NCI-H1417 (cell line): Measurements from ENCODE around the gene TNP1.

Source experiments
- DNase-seq, 3 experiments: peaks; one replicate each; lab custom pipeline; 2025; lab: John Stamatoyannopoulos, UW

TNP1 gene

DNA sequence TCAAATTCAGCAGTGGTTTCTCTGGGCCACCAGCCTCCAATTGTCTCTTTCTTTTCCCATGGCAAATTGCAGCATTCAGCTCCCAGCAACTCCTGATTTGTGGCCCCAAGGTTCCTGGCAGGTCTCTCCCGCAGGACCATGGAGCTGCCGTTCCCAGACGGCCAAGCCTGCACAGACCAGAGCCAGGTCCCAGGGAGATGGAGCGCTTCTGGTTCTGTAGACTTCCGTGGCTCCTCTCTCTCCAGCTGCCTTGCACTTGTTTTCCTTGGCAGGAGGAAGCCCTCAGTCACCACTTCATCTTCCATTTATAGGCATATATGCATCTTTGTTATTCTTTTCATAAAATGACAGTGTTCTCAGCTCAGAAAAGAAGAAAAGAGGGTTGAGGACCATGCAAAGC, 21.7 kb downstream of the TNP1 start:
- no peak for DNase-seq

GRCh38 chr2:216837740-216838139, 22.1 kb downstream of the TNP1 start:
- no peak for DNase-seq

- DNase-seq, result no peak
Measured at GRCh38 chr2:216833061-216833460, 26.8 kb downstream of the TNP1 start.

DNA sequence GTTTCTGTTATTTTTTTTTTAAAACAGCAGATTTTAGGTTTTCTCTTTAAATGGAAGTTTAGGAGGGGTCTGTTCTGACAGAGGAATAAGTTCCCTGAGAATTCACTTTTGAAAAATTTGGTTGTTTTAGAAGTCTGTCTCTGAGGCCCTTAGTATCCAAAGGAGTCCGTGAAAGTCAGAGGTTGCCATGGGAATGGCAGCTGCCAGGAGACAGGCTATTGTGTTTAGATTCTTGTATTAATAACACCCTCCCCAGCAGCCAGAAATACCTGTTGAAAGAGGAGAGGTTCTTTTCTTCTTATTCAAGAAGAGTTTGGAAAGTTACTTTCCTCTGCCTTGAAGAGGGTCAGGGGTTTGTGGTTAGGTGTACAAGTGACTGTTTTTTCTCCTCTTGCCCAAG, 29.5 kb downstream of the TNP1 start:
- DNase-seq, result peak in 2 of 3 experiments; percentile 54 to 72

GRCh38 chr2:216829533-216829932, 30.3 kb downstream of the TNP1 start:
- peak in 2 of 3 experiments; percentile 9 to 13 for DNase-seq

- DNase-seq, result no peak
Measured at GRCh38 chr2:216827073-216827720, 32.7 kb downstream of the TNP1 start.

DNA sequence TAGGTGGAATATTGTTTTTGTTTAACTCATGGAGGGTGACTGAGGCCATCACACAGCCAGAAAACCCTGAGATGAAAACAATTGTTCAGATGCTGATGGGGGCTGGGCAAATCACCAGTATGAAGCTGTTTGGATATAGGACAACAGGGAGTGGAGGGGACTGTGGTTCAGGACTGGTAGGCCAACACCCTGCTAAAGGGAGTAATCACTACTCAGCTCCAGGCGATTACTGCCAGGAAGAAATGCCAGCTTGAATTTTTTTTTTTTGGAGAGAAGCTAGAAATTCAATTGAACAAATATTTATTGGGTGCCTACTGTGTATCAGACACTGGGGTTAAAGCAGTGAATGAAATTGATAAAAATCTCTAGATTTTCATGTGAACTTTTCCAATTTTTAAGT, 37.4 kb downstream of the TNP1 start:
- no peak for DNase-seq

DNA sequence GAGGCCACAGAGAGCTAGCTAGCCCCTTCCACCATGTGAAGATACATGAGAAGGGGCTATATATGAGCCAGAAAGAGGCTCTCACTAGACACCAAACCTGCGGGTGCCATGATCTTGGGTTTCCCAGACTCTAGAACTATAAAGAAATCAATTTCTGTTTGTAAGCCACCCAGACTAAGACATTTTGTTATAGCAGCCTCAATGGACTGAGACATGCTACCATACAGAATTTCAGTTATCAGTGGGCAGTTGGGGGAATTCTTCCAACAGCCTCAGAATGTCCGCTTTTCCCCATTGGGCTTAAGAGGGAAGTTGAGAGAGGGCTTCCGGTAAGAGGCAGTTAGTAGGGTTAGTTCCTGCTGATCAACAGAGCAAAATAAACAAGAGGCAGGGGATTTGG, 39.2 kb downstream of the TNP1 start:
- DNase-seq, result no peak

DNA sequence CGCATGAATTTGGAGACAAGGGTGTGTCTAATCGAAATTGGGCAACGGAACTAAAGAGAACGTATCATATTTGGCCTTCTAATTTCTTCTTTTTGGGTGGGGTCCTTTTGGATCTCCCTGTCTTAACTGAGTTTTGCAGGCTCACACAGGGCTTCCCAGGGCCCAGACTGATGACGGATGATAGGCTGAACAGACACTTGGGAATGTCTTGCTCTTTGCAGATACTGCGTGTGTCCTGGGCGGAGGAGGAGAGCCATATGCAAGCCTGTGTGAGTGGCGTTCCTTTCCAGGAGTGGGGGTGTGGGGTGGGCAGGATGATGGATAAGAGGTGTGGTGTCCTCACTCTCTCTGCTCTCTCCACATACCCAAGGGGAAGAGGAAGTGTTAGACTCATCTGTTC, 40.1 kb downstream of the TNP1 start:
- no peak for DNase-seq

DNA sequence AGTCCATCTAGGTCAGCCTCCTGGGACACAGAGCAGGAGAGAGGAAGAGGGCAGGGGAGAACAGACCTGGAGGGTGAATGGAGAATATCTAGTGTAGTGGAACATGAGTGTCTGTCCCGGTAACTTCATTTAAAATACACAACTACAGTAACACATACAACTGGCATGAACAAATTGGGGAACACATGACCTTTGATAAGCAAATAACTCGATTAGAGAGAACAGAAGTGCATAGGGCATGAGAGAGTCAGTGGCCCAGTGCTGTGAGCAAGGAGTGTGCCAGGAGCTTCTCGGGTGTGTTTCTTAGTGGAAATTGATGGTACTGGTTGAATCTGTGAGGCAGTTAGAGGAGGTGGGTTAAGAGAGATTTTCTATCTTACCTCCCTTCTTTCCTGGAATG, 40.8 kb downstream of the TNP1 start:
- DNase-seq, result no peak

DNA sequence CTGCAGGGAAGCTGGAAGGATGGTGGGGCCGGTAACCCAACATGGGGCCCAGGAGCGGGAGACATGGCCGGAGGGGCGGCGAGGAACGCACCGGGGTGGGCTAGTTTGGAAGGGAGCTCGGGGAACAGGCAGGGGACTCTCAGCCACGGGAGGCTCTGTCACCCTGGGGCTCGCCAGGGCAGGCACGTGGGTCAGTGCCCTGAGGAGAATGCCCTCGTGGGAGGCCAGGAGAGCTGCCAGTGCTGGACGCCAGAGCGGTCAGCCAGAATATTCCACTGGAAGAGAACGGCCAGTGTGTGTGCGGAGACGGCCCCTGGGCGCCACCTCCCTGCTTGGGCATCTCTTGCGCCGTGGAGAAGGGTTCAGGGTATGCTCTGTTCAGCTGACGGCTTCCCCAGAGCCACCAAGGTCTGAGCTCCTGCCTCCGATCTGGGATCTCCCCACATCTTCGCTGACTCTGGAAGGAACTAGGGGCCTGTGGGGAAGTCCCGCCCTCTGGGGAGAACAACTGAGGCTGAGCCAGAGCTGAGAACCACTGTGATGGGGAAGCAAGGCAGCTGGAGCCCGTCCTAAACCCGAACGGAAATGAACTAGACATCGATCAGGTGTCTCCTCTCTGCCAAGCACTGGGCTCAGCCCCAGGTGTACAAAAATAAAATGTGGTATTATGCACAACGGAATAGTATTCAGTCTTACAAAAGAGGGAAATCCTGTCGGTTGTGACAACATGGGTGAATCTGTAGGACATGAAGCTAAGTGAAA, 49.3 kb downstream of the TNP1 start:
- no peak for DNase-seq
